NCI-H1092 (cell line): ENCODE measurements around the gene ACP7.
"Not testable (repeated sequence)": the region's sequence is repeated elsewhere in the genome, so short reads cannot be mapped to it uniquely, and the experiment has no call there.

Experiments
- DNase-seq: peaks from one replicate; lab custom pipeline; 2025; lab: John Stamatoyannopoulos, UW

Gene ACP7

GRCh38 chr19:39083983-39084731 lies at the start of gene ACP7:
Gene ACP7 (plus strand): TSS chr19:39084368. CDS start chr19:39085270, 902 bp downstream.
- DNase-seq, result no peak

- no peak for DNase-seq
Observed at GRCh38 chr19:39036581-39036980, 47.6 kb upstream of the ACP7 start.

GRCh38 chr19:39037194-39037593 lies 47.0 kb upstream of the ACP7 start:
- DNase-seq, result no peak

- no peak for DNase-seq
Observed at GRCh38 chr19:39038098-39038497, 46.1 kb upstream of the ACP7 start.

- DNase-seq, result no peak
Observed at GRCh38 chr19:39045506-39045905, 38.7 kb upstream of the ACP7 start.

- no peak for DNase-seq
Observed at GRCh38 chr19:39046037-39046821, 37.9 kb upstream of the ACP7 start.

- no peak for DNase-seq
Observed at GRCh38 chr19:39047073-39047472, 37.1 kb upstream of the ACP7 start.

- no peak for DNase-seq
Observed at GRCh38 chr19:39052243-39052746, 31.9 kb upstream of the ACP7 start.

- no peak for DNase-seq
Observed at GRCh38 chr19:39052846-39053245, 31.3 kb upstream of the ACP7 start.

GRCh38 chr19:39053276-39054090 lies 30.7 kb upstream of the ACP7 start:
- no peak for DNase-seq

GRCh38 chr19:39054091-39054470 lies 30.1 kb upstream of the ACP7 start:
- no peak for DNase-seq

- DNase-seq, result no peak
Observed at GRCh38 chr19:39057615-39058014, 26.6 kb upstream of the ACP7 start.

- no peak for DNase-seq
Observed at GRCh38 chr19:39059302-39059701, 24.9 kb upstream of the ACP7 start.

GRCh38 chr19:39060171-39060570 lies 24.0 kb upstream of the ACP7 start:
- DNase-seq, result no peak

GRCh38 chr19:39064405-39064804 lies 19.8 kb upstream of the ACP7 start:
- DNase-seq, result no peak

GRCh38 chr19:39065928-39066327 lies 18.2 kb upstream of the ACP7 start:
- no peak for DNase-seq

- DNase-seq, result no peak
Observed at GRCh38 chr19:39067104-39067503, 17.1 kb upstream of the ACP7 start.

GRCh38 chr19:39068259-39068658 lies 15.9 kb upstream of the ACP7 start:
- DNase-seq, result not testable (repeated sequence)

GRCh38 chr19:39070888-39071287 lies 13.3 kb upstream of the ACP7 start:
- DNase-seq, result no peak

GRCh38 chr19:39074205-39074692 lies 9.9 kb upstream of the ACP7 start:
- no peak for DNase-seq

GRCh38 chr19:39074942-39075341 lies 9.2 kb upstream of the ACP7 start:
- no peak for DNase-seq

GRCh38 chr19:39077323-39077722 lies 6.8 kb upstream of the ACP7 start:
- no peak for DNase-seq
